ENCODE measurements around the gene FOXF2.
"Not testable (repeated sequence)": the region's sequence is repeated elsewhere in the genome, so short reads cannot be mapped to it uniquely, and the experiment has no call there.

The FOXF2 gene

DNA sequence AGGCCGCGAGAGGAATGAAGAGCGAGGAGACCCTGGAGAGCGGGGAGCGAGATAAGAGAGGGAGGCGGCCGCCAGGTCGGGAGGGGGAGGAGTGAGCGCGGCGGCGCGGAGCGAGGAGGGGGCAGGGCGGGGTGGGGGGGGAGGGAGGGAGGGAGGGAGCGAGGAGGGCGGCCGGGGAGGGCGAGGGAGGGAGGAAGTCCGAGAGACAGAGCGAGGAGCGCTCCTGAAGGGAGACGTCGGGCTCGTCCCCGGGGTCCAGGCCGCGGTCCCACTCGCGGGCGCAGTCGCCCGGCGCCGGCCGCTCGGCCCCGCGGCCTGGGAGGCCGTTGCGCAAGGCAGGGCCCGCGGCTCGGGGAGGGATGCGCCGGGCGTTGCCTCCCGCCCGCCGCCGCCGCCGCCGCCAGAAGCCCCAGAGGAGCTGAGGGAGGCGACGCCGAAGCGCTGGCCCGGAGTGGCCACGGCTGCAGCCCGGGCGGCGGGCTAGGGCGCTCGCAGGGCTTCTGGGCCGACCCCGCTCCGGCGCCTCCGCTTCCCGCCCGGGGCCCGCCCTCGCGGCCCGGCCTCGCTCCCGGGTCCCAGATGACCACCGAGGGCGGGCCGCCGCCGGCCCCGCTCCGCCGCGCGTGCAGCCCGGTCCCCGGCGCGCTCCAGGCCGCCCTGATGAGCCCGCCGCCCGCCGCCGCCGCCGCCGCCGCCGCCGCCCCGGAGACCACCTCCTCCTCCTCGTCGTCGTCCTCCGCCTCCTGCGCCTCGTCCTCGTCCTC is at the start of gene FOXF2:
TSS of gene FOXF2 (plus strand) at position 208 of the 764 bp plus-strand sequence. CDS start at position 580, 372 bp downstream.
- no peak for DNase-seq (ENCODE audit: low read depth in 4 of 4, low spot score in 1 of 4)

- no peak for DNase-seq (ENCODE audit: low read depth in 4 of 4, low spot score in 1 of 4)
Observed at GRCh38 chr6:1346101-1346500, 43.3 kb upstream of the FOXF2 start.

- no peak for DNase-seq (ENCODE audit: low read depth in 4 of 4, low spot score in 1 of 4)
Observed at GRCh38 chr6:1346558-1347091, 42.8 kb upstream of the FOXF2 start.

DNA sequence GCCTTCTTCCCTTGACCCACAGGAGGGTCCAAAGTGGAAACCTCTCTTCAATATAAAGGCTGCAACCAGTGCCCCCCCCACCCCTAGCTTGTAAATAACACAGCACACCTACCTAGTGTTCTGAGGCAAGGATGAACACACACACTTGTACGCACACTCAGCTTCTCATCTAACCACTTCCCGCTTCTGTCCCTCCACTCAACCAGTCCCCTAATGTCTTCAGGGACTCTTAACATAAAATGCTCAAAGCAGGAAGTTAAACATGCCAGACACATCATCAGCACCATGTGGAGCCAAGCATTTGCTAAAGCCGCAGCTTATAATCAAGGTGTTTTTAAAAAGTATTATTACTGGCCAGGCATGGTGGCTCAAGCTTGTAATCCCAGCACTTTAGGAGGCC is 42.2 kb upstream of the FOXF2 start:
- no peak for DNase-seq (ENCODE audit: low read depth in 4 of 4, low spot score in 1 of 4)

DNA sequence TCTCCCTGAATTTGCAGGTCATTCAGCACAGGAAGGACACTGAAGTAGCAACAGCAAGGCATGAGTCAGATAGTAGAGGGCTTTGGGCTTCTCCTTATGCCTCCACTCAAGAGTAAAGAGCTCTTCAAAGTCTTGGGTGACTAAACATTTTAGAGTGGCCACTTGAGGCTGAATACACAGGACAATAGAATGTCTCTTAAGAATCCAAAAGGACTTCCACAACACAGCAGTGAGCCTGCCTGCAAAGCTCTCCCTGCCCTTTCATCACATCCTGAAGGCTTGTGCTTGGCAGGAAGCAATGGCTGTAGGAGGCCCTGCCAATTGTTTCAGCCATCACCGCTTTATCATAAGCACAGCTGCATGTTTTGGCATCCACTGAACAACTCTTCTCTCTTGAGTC is 40.7 kb upstream of the FOXF2 start:
- no peak for DNase-seq (ENCODE audit: low read depth in 4 of 4, low spot score in 1 of 4)

DNA sequence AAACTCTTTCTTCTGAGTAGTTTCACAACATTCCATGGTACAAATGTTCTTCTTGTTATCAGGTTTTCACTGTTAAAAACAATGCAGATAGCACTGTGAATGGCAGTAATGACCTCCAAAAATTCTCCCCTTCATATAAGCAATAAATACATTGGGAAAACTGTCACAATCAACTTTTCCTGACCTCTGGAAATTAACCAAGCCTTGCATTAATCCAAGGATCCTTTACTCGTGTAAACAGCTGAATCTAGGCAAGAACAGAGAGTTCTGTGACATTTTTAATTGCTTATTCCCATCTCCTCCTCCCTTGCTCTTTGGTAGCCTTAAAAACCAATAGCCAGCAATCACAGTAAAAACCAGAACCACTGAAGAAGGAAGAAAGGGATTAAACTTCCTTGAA is 39.7 kb upstream of the FOXF2 start:
- no peak for DNase-seq (ENCODE audit: low read depth in 4 of 4, low spot score in 1 of 4)

DNA sequence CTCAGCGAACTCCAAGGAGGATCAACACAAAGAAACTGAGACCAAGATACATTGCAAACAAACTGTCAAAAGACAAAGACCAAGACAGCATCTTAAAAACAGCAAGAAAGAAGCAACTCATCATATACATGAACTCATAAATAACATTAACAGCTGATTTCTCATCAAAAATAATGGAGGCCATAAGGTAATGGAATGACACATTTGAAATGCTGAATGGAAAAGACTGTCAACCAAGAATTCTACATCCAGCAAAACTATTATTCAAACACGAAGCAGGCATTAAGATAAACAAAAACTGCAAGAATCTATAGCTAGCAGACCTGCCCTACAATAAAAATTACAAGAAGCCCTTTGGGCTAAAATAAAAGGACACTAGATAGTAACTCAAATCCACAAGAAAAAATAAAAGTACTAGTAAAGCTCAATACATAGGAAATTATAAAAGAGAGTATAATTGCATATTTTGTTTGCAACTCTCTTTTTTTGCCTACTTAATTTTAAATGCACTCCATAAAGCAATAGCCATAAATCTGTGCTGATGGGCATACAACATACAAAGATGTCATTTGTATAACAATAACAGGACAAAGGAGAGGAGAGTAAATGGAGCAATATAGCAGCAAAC is 37.9 kb upstream of the FOXF2 start:
- DNase-seq (ENCODE audit: low read depth in 4 of 4, low spot score in 1 of 4): no peak

GRCh38 chr6:1355068-1355467 is 34.3 kb upstream of the FOXF2 start:
- DNase-seq (ENCODE audit: low read depth in 4 of 4, low spot score in 1 of 4): not testable (repeated sequence)

GRCh38 chr6:1361717-1362116 is 27.7 kb upstream of the FOXF2 start:
- DNase-seq (ENCODE audit: low read depth in 4 of 4, low spot score in 1 of 4): not testable (repeated sequence)

DNA sequence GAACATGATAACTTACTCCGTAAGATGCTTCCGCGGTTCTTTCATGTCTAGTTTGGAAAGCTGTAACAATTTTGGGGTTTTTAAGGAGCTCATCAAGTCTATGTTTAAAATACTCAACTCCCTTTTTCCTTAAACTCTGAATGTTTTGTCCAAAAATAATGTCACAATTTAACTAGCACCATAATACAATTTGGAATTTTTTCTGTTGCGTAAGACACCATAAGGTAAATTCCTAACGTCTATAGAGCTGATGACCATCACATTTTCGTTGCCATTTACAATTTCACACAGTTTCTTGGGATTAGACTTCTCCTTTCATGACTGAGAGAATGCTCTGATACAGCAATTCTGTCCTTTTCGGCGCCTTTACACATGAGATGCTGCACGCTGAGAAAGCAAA is 26.7 kb upstream of the FOXF2 start:
- no peak for DNase-seq (ENCODE audit: low read depth in 4 of 4, low spot score in 1 of 4)

DNA sequence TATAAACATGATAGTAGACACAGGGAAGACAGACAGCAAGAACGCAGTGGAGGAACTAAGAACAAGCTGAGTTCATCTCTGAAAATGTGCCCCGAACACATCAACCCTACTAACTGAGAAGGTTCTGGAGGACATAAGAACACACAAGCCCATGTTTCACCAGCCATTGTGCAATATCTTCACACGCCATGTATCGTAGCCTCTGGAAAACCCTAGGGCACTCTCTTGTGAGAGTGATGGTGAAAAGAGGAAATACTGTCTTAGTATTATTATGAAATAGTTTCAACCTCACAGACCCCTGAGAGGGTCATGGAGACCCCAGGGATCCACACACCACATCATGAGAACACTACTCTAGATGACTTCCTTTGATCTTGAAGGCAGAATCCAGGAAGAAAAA is 26.1 kb upstream of the FOXF2 start:
- DNase-seq (ENCODE audit: low read depth in 4 of 4, low spot score in 1 of 4): no peak

- no peak for DNase-seq (ENCODE audit: low read depth in 4 of 4, low spot score in 1 of 4)
Observed at GRCh38 chr6:1363729-1364572, 25.4 kb upstream of the FOXF2 start.

DNA sequence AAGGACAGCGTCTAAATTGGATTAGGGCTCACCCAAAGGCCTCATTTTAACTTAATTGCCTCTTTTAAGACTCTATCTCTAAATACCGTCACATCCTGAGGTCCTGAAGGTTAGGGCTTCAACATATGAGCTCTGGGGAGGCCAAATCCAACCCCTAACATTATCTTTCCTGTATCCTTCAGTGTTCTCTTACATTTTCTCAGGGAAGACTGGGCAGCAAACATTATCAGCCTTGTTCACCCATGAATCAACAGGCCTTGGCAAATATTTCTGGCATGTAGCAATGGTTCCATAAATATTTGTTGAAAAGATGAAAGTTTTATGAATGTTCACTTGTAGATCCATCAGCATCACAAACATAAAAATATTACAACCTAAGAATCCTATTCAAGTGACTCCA is 24.6 kb upstream of the FOXF2 start:
- DNase-seq (ENCODE audit: low read depth in 4 of 4, low spot score in 1 of 4): no peak

DNA sequence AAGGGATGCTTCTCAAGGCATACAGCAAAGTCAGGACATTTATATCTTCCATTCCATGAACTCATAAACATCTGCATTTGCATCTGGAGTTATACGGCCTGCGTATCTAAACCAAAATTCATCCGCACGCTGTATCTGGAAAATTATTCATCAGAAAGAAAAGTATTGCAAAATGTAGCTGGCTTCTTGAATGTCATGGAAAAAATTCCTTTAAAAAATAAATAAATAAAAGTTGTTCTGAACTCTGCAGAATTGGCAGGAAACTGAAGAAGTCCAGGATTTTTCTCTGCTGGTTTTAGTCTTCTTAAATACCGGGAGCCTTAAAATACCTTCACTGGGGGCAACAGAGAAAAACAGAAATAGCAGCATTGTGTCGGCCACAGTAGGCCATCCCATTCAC is 23.7 kb upstream of the FOXF2 start:
- no peak for DNase-seq (ENCODE audit: low read depth in 4 of 4, low spot score in 1 of 4)

- DNase-seq (ENCODE audit: low read depth in 4 of 4, low spot score in 1 of 4): no peak
Observed at GRCh38 chr6:1367771-1368170, 21.6 kb upstream of the FOXF2 start.

DNA sequence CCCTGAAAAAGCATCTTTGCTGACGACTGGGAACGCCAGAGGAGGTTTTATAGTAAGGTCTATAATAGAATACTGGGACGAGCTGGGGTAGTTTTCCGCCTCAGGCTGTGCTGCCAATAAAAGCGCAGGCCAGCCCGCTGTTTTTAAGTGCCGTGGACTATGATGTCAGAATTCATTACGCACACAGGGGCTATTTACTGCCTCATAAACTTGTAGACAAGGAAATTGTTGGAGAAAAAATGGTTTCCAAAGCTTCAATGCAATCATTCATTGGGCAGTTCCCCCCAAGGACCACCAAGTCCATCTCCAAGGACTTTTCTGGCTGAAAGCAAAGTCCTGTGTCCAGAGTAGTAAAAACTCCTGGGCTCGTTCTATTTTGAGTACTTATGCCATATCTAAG is 20.4 kb upstream of the FOXF2 start:
- DNase-seq (ENCODE audit: low read depth in 4 of 4, low spot score in 1 of 4): no peak

DNA sequence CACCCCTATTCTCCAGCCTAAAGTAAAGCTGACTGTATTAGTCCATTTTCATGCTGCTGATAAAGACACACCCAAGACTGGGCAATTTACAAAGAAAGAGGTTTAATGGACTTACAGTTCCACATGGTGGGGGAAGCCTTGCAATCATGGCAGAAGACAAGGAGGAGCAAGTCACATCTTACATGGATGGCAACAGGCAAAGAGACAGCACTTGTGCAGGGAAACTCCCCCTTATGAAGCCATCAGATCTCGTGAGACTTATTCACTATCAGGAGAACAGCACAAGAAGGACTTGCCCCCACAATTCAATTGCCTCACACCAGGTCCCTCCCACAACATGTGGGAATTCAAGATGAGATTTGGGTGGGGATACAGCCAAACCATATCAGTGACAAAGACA is 19.7 kb upstream of the FOXF2 start:
- not testable (repeated sequence) for DNase-seq (ENCODE audit: low read depth in 4 of 4, low spot score in 1 of 4)

DNA sequence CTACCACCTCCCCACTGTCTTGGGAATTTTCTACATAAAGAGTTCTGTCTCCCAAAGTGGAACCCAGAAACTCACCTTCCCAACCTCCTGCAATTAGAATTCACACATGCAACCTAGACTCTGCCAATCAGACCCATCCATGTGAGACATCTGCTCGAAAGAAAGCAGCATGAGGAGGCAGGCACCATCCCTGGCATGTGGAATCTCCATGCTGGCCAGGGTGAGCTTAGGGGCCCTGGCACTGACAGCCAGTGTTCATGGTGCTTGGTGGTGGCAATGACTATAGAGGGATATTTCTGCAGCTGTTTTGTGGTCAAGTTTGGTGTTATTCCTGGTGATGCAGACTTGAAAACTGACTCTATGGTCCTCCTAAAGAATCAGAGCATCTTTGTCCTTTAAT is 17.4 kb upstream of the FOXF2 start:
- no peak for DNase-seq (ENCODE audit: low read depth in 4 of 4, low spot score in 1 of 4)

DNA sequence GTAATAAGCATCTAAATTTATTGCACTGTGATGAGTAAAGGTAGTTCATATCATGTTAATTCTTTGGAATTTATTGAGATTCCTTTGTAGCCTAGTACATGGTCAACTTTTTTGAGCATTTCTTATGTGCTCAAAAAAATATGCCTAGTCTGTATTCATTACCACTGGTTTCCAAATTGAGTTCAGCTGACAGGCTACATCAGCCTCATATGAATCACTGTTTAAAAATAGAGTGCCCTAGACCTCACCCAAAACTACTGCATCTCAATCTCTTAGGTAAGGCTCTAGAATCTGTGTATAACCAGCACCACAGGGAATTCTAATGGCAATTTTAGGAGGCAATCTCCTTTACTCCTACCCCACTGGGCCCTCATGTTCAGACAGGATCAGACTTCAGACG is 16.7 kb upstream of the FOXF2 start:
- no peak for DNase-seq (ENCODE audit: low read depth in 4 of 4, low spot score in 1 of 4)

GRCh38 chr6:1376653-1377052 is 12.7 kb upstream of the FOXF2 start:
- no peak for DNase-seq (ENCODE audit: low read depth in 4 of 4, low spot score in 1 of 4)

GRCh38 chr6:1377526-1377925 is 11.8 kb upstream of the FOXF2 start:
- no peak for DNase-seq (ENCODE audit: low read depth in 4 of 4, low spot score in 1 of 4)
